RWPE1 (cell line): ENCODE measurements around the gene TRAM2.
A peak's percentile ranks its signal among the peaks of the same experiment; 100 is the strongest.

Experiments used
- CTCF ChIA-PET: fragments of 350-600 bp; sonication (Branson Sonifier 250); formaldehyde crosslinking; extraction: SDS; loops from one replicate; lab custom pipeline; 2021; lab: Yijun Ruan, JAX
- POLR2A ChIA-PET: fragments of 400-600 bp; formaldehyde crosslinking; extraction: SDS; loops from one replicate; lab custom pipeline; 2020; ENCODE audit warnings: antibody characterized with exemption; ENCODE audit not compliant: low non-redundant PET; lab: Yijun Ruan, JAX
- DNase-seq: peaks from one replicate; pipeline ENCODE4 v3.0.0; 2012; ENCODE audit warnings: low spot score
- H3K27ac ChIP-seq: fragments of 450-650 bp; 2 replicates; pipeline ENCODE4 v1.5.1; 2017
- TF ChIP-seq, protein P1 (sequence below): fragments of 450-650 bp; conservative IDR thresholded peaks from 2 replicates; pipeline ENCODE4 v1.5.1; 2017; ENCODE audit warnings: low read depth, mild to moderate bottlenecking

The TRAM2 gene

DNA sequence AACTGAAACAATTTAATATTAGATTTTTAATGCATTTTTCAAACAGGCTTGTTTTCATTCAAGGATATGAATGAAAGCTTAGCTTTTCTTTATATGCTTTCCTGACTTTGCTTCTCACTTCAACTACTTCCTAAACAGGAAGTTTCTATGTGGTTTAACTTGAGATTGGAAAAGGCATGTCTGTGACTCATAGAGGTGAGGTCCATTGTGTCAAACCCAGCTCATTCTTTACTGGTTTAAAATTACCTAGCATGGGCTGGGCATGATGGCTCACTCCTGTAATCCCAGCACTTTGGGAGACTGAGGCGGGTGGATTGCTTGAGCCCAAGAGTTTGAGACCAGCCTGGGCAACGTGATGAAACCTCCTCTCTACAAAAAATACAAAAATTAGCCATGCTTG, 122.3 kb downstream of the TRAM2 start:
- DNase-seq: peak; percentile 83
- TF ChIP-seq, protein P1, sequence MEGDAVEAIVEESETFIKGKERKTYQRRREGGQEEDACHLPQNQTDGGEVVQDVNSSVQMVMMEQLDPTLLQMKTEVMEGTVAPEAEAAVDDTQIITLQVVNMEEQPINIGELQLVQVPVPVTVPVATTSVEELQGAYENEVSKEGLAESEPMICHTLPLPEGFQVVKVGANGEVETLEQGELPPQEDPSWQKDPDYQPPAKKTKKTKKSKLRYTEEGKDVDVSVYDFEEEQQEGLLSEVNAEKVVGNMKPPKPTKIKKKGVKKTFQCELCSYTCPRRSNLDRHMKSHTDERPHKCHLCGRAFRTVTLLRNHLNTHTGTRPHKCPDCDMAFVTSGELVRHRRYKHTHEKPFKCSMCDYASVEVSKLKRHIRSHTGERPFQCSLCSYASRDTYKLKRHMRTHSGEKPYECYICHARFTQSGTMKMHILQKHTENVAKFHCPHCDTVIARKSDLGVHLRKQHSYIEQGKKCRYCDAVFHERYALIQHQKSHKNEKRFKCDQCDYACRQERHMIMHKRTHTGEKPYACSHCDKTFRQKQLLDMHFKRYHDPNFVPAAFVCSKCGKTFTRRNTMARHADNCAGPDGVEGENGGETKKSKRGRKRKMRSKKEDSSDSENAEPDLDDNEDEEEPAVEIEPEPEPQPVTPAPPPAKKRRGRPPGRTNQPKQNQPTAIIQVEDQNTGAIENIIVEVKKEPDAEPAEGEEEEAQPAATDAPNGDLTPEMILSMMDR: no peak
- peak overlapping the region; percentile 73 for H3K27ac ChIP-seq
- ChIA-PET CTCF (interaction anchor here (0.5 to 0.7 kb wide), 3 partner anchors 29 to 97 kb away, joined by 3 to 5 read pairs (median 3); no protein-coding TSS in a partner anchor), POLR2A (no interaction called here)
